GM18507 (cell line): ENCODE data around the gene APC2.

Source experiments
- DNase-seq: peaks from one replicate; pipeline ENCODE4 v3.0.0; 2011; ENCODE audit warnings: low read depth; ENCODE audit not compliant: insufficient read length; ENCODE audit errors: extremely low spot score
- FAIRE-seq: peaks from 2 replicates; lab custom pipeline; 2011; peaks lifted over from hg19 to GRCh38; lab: Jason Lieb, UNC

The APC2 gene

DNA sequence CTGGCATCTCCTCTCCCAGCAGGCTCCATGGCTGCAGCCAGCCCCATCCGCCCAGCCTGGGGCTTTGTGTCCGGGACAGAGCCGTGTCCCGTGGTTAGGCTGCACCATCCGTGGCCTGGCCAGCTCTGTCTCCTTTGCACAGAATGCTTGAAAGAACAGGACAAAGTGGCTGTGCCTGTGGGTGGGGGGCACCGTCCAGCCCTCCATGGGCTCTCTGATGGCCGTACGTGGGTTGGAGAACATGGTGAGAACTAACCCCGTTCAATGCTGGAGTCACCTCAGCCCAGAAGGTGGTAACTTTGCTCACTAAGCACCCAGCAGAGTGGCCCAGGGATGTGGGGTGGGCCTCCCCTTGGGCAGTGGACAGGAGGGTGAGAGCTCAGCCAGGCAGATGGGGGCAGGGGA lies 8.9 kb upstream of the APC2 start:
- DNase-seq, result no peak
- FAIRE-seq, result no peak

DNA sequence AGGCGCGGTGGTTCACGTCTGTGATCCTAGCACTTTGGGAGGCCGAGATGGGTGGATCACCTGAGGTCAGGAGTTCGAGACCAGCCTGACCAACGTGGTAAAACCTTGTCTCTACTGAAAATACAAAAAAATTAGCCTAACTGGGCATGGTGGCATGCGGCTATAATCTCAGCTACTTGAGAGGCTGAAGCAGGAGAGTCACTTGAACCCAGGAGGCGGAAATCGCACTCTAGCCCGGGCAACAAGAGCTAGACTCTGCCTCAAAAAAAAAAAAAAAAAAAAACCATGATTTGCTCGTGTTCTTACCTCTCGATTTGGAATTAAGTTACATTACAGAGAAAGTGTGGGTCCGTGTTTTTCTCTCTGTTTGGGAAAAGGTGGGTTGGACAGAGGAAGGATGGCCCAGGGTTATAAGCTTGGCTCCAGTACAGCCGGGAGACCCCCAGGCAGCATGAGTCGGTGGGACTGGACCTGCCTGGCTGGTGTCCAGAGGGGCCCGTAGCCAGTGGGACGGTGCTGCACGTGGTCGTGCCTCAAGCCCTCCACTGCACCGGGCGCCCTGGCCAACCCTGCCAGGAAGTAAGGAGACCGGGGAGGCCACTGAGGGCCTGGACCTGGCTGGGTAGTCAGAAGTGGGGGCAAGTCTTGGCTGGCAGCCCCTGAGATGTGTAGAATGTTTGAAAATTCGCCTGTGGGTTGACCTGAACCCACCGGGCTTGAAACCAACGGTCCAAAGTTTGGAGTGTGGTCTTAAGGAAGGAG lies 8.1 kb upstream of the APC2 start:
- DNase-seq (no peak), FAIRE-seq (no peak)

DNA sequence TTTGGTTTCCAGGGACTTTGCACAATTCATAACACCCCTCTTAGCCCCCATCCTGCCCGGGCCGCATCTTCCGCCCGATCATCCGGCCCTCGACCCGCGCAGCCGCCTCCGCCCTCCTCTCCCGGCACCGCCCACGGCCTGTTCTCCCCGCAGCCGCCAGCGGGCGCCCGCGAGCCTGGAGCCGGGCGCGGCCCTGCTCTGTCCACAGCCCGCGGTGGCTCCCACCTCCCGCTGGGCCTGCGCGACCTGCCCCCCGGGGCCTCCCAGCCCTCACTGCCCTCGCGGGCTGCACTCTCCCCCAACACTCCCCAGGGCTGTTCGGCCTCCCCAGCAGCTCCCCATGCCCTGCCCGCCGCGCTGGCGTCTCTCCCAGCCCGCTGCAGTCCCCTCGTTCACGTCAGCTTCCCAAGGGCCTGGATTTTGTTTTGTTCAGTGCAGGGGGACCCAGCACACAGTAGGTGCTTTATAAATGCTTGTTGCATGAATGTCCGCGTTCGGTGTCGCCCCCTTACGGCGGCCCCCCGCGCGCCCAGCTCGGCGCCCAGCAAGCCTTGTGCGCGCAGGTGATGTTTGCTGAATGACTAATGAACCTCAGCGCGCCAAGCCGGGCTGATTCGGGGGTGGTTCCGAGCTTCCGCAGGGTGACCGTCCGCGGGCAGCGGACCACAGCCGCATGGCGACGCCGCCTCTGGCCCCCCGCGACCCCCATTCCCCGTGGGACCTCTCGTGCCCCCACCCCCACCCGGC lies 4.6 kb upstream of the APC2 start:
- FAIRE-seq (peak; percentile 79), DNase-seq (peak; percentile 88)

DNA sequence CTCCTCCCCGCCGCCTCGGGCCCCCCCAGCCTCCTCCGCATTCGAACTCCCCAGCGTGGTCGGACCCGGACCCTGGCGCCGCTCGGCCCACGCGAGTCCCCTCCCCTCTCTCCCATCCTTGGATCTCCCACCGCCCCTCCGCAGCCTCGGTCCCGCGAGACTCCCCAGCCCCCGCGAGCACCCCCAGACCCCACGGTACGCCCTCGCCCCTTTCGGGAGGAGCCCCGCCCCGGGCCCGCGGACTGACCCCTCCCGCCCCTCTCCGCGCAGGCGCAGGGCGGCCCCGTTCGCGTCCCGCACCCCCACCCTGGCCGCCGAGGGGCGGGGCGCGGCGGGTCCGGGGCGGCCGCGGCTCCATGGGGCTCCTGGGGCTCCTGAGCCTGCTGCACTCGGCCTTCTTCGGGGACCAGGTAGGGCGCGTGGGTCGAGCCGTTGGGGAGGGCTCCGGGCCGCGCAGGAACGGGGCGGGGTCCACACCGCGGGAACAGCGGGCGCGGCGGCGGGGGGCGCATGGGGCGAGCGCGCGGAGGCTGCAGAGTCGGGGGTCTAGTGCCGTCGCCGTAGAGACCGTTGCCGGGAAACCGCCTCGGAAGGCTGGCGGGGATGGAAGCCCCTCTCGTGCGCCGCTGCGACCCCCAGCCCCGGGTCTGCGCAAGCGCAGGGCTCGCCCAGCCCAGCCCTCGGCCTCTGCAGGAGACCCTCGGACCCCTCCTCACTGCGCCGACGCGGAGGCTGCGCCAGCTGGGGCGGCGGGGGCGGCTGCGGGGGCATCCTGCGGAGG lies 3.8 kb upstream of the APC2 start:
- FAIRE-seq (no peak), DNase-seq (no peak)

DNA sequence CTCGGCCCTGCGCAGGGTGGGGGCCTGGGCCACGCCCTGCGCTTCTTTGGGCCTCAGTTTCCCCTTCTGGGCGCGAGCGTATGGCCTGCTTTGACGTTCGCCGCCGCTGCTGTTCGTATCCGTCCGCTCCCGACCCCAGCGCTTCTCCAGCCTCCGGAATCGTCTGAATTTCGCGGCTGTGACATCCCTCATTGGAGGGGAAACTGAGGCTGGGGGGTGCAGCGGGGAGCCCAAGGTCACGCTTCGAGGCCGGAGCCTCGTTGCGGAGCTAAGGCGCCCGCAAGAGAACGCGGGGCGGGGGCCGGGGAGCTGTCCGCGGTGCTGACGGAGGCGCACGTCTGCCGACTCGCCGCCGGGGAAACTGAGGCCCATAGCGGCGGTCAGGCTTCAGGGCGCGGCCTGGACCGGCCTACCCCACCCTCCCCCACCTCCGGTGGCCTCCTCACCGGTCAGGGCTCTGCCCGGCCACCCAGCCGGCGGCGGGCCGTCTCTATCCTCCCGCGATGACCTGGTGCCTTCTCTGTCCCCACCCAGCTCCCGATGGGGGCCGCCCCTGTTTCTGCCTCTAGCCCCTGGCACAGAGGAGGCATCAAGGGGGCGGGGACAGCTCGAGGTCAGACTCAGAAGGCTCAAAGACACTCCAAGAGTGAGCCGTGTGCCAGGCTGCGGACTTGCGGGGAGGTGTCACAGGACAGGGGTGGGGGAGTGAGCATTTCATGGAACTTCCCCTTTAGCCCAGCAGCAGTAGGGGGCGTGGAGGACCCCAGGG lies 3.0 kb upstream of the APC2 start:
- DNase-seq, result no peak
- no peak for FAIRE-seq

DNA sequence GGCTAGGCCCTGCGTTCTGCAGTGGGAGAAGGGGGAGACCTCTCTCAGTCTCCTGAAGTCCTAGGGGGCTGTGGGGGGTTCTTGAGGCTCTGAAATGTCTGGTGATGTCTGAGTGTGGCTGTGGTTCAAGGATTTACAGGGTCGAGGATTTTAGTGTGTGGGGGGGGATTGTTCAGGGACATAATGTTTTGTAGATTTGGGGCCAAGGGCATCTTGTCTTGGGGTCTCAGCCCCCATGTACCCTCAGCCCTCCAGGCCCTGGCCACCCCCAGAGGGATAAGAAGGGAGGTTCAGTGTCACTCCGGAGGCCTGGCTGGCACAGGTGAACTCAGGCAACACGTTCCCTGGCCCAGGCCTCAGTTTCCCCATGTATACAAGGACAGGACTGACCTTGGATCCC lies 2.4 kb upstream of the APC2 start:
- DNase-seq (no peak), FAIRE-seq (no peak)

DNA sequence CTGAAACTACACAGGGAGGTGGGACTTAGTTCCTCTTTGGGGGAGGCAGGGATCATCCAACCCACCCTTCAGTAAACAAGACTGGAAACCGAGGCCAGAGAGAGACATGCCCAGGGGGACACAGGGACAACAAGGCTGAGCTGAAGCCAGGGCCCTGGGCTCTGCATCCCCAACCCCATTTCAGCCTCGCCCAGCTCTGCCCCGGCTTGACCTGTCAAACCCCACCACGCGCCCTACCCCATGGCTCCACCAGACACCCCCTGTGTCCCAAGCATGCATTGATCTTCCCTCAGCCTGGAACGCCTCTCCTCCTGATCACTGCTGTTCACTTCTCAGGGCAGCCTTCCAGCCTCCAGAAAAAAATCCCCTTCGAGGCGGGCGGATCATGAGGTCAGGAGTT lies 2.0 kb upstream of the APC2 start:
- FAIRE-seq, result no peak
- DNase-seq, result no peak

DNA sequence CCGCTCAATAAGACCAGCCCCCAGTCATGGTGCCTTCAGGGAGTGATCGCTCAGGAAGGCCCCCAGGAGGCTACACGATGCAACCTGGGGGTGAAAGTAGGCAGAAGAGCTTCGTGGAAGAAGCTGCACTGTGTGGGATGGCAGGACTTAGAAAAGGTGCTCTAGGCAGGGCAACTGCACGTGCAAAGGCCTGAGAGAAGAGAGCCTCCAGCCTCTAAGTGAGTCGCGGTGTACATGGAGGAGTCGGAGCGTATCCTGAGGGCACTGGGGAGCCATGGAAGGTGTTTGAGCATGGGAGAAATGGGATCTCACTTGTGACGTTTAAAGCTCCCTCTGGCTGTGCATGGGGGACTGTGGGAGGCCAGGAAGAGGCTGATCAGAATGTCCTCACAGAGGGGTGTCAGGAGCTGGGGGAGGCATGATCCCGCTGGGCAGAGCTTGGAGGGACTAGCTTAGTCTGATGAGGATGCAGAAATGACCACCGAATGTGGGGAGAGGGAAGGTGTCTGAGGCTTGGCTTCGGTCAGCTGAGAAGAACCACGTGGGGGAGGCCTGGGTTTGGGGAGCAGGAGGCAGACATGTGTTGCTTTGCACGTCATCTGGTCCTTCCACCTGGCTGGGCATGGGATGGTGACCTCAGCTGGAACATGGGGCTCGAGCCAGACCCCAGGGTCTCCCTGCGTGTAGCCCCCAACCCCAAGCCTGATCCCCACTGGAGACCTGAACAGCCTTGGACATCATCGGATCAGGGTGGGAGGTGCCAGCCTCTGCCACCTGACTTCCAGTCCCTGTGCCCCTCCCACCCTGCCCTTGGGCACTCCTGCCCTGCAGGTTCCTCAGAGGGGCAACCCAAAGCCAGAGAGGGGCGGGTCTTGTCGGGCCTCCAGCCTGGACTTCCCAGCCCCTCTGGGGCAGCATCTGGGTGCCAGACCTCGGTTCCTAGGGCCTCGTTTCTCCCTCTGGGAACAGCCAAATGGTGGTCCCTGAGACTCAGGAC lies 1.1 kb downstream of the APC2 start:
- DNase-seq (no peak), FAIRE-seq (no peak)

DNA sequence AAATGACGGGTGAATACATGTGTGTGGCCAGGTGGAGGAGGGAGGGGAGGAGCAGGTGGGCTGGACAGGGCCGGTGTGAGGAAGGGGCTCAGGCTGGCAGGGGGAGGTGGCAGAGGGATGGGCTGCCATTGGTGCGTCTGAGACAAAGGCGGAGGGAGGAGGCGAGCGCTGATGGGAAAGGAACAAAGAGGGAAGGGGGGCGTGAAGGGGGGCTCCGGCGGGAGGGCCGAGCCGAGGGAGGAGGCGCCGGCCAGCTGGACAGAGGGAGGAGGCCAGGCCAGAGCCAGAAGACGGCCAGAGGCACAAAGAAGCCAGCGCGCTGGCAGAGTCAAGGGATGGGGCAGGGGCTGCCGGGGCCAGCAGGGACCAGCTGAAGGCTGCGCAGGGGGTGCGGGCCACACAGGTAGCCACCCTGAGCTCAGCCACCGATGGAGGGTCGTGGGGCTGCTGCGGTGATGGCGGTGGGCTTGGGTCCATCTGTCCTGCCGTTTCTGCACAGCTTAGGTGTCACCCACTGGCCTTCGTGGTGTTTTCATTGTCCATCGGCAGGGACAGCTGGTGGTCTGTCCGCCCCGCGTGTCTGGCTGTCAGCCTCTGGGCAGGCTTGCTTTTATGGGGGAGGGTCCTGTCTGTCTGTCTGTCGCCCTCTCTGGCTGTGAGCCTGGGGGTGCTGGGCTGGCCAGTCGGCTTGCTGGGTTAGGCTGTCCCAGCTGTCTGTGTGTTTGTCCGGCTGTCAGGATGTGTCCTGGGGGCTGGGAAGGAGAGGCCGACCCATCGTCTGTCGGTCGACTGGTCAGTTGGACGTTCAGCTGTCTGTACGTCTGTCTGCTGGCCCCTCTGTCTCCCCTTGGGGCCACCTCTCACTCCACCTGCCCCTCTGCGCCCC lies 2.2 kb downstream of the APC2 start:
- FAIRE-seq (no peak), DNase-seq (no peak)

DNA sequence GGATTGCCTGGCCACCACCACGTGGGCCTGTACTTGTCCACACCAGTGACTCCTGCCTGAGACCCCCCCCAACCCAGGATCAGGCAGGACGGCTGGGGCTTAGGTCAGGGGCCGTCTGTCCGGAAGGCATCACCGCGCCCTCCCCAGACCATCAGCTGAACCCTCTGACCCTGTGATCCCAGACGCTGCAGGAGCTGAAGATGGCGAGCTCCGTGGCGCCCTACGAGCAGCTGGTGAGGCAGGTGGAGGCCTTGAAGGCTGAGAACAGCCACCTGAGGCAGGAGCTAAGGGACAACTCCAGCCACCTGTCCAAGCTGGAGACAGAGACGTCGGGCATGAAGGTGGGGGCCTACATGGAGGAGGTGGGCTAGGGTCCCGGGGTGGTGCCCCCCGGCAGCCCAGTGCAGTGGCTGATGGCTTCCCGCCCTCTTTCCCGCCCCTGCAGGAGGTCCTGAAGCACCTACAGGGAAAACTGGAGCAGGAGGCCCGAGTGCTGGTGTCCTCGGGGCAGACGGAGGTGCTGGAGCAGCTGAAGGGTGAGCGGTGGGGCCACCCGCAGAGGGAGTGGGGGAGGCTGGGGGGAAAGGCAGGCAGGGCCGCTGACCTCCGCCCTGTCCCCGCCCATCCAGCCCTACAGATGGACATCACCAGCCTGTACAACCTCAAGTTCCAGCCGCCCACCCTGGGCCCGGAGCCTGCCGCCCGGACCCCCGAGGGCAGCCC lies 3.0 kb downstream of the APC2 start:
- FAIRE-seq (no peak), DNase-seq (no peak)

DNA sequence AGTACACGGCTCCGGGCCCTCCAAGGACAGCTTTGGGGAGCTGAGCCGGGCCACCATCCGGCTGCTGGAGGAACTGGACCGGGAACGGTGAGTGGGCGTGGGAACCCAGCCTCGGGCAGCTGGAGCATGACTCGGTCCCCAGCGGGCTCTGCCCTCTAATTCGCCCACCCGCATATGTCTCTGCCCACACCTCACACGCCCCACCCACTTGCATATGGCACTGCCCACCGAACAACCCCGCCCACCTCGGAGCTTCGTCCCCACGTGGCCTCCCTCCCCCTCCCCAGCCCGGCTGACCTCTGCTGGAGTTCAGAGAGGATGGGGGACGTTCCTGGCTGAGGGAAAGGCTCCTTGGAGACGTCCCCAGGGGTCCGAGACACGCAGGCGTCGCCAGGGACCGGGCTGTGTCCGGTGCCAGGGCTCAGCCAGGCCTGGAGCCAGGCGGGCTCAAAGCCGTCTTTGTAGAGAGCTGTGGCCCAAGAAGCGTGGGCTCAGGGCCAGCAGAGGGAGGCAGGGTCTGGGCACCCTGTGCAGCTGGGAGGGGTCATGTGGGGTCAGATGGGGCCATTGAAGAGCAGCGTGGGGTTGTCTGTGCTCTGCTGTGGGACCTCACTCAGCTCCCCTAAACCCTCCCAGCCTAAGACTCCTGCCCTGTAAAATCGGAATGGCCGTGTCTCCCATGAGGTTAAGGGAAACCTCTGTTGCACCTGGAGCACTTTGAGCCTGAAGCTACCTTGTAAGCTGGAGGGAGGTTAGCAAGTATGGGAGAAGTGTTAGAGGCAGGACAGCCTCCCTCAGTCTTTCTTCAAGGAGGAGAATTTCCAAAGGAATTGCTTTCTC lies 3.8 kb downstream of the APC2 start:
- FAIRE-seq (no peak), DNase-seq (no peak)

DNA sequence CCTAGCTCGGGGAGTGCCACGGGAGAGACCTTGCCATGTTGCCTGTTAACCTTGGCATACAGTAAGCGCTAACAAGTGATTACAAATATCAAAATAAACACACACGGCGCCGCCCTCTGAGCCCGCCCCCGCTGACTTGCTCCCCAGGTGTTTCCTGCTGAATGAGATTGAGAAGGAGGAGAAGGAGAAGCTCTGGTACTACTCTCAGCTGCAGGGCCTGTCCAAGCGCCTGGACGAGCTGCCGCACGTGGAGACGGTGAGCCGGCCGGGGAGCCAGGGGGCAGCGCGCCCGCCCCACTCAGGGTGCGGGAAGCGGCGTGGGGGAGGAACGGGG lies 5.0 kb downstream of the APC2 start:
- DNase-seq (no peak), FAIRE-seq (no peak)

DNA sequence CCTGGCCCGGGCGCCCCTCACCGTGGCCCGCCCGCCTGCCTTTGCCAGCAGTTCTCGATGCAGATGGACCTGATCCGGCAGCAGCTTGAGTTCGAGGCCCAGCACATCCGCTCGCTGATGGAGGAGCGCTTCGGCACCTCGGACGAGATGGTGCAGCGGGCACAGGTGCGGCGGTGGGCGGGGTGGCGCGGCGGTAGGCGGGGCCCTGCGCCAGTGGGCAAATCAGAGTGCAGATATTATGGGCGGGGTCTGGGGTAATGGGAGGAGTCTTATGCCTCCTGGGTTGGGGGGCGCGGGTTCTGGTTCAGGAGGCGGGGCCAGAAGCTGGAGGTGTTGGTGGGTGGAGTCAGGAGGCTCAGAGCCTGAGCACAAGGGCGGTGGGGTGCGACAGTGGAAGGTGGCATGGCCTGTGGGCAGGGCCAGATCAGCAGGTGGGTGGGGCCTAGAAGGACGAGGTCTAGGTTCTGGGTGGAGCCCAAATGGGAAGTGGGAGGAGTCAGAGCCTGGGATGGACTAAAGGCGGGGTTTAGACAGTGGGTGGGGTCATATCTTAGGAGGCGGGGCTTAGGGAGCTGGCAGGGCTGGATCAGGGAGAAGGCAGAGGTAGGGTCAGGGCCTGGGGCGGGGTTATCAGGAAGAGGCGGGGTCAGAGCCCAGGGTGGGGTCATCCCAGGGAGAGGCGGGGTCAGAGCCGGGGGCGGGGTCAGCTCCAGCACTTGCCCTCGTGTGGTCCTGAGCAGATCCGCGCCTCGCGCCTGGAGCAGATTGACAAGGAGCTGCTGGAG lies 5.6 kb downstream of the APC2 start:
- peak; percentile 49 for DNase-seq
- FAIRE-seq, result peak; percentile 62

DNA sequence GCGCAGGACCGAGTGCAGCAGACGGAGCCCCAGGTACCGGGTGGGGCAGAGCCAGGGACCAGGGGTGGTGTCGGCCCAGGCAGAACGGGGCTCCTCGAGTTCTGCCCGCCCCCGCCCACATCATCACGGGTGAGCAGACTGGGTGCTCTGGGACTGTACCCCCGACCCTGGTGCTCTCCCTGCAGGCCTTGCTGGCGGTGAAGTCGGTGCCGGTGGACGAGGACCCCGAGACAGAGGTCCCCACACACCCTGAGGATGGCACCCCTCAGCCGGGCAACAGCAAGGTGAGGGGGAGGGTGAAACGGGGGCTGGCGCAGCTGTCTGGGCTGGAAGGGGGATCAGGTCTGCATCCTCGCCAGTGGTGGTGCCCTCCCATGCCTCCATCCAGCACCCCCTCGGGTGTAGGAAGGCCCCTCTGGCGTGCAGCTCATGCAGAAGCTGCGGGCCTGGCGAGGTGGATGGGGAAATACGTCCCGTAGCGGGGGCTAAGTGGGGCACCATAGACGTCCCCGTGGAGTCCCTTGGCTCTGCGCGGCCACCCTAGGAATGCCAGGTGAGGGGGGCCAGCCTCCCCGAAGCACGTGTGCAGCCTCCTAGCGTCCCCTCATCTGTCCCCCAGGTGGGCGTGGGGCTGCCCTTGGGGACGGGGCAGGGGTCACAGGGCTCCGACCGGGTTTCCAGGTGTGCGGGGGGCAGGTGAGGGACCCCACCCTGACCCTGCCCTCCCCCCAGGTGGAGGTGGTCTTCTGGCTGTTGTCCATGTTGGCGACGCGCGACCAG lies 6.4 kb downstream of the APC2 start:
- DNase-seq (no peak), FAIRE-seq (no peak)
